GM12878 (cell line): ENCODE data around the gene MAMDC4. TPM values are rescaled to one million over a fixed set of nuclear protein-coding genes. Genes with fewer than 3 reads are reported as not detected.
A peak's percentile ranks its signal among the peaks of the same experiment; 100 is the strongest.

Experiments used
- ATAC-seq: fragments of 200-7000 bp; cut with Tn5 transposase; 3 replicates; pipeline ENCODE4 v1.9.1; 2020; ENCODE audit warnings: mild to moderate bottlenecking, moderate library complexity
- BruUV-seq: library from RNA; stranded (reverse); fragments of 400-500 nt; replicated peaks from 2 replicates; lab custom pipeline; 2021; lab: Mats Ljungman, UMichigan
- CTCF ChIA-PET: fragments of 300-600 bp; sonication (Branson Sonifier 250); formaldehyde crosslinking; extraction: SDS; loops from one replicate; lab custom pipeline; 2021; ENCODE audit warnings: inconsistent platforms; lab: Yijun Ruan, JAX
- POLR2A ChIA-PET: fragments of 350-600 bp; formaldehyde crosslinking; extraction: SDS; loops from one replicate; lab custom pipeline; 2021; ENCODE audit warnings: inconsistent platforms; lab: Charles Lee
- RAD21 ChIA-PET: fragments of 300-600 bp; sonication (Branson Sonifier 250); formaldehyde crosslinking; loops from one replicate; lab custom pipeline; 2023; ENCODE audit warnings: antibody characterized with exemption; ENCODE audit not compliant: unreplicated experiment; lab: Charles Lee
- SMC1A ChIA-PET: fragments of 300-600 bp; sonication (Branson Sonifier 250); formaldehyde crosslinking; loops from one replicate; lab custom pipeline; 2023; ENCODE audit not compliant: unreplicated experiment, uncharacterized antibody; lab: Charles Lee
- DNase-seq: peaks from one replicate; pipeline ENCODE4 v3.0.0-alpha.2; 2011; ENCODE audit warnings: low read depth, low spot score
- FAIRE-seq: peaks from 3 replicates; lab custom pipeline; 2011; peaks lifted over from hg19 to GRCh38; lab: Jason Lieb, UNC
- H2AFZ ChIP-seq: 2 replicates; pipeline ENCODE4 v1.6.0; 2011; ENCODE audit warnings: low read depth, low read length, control low read depth; ENCODE audit not compliant: control insufficient read depth
- H3K27ac ChIP-seq: 2 replicates; pipeline ENCODE4 v1.5.1; 2011; ENCODE audit warnings: control low read depth; ENCODE audit not compliant: control insufficient read depth, insufficient read depth
- H3K27me3 ChIP-seq, 2 experiments: replicated peaks in 1 of 2; 2 replicates each; pipeline versions ENCODE4 v1.6.0 to v1.6.1; 2011; ENCODE audit warnings: low read length in 1 of 2; ENCODE audit not compliant: control insufficient read depth in 2 of 2, insufficient read depth in 2 of 2
- H3K36me3 ChIP-seq, 2 experiments: 2 replicates each; pipeline ENCODE4 v1.5.1; 2011; ENCODE audit warnings: low read length in 1 of 2; ENCODE audit not compliant: control insufficient read depth in 2 of 2, insufficient read depth in 2 of 2
- H3K4me1 ChIP-seq: 2 replicates; pipeline ENCODE4 v1.6.1; 2011; ENCODE audit warnings: mild to moderate bottlenecking, low read length, moderate library complexity, mixed read lengths; ENCODE audit not compliant: control insufficient read depth, insufficient read depth
- H3K4me2 ChIP-seq: 2 replicates; pipeline ENCODE4 v1.6.0; 2011; ENCODE audit warnings: control low read depth; ENCODE audit not compliant: control insufficient read depth, insufficient read depth
- H3K4me3 ChIP-seq: fragments of 200-600 bp; sonication (generic); 2 replicates; pipeline ENCODE4 v1.5.1; 2016
- H3K79me2 ChIP-seq: 2 replicates; pipeline ENCODE4 v1.6.0; 2011; ENCODE audit warnings: low read length; ENCODE audit not compliant: control insufficient read depth, insufficient read depth
- H3K9ac ChIP-seq: 2 replicates; pipeline ENCODE4 v1.8.0; 2011; ENCODE audit warnings: low read length, control low read depth, mixed read lengths; ENCODE audit not compliant: control insufficient read depth, insufficient read depth
- H3K9me3 ChIP-seq: replicated peaks from 3 replicates; pipeline ENCODE4 v1.5.1; 2011; ENCODE audit warnings: mild to moderate bottlenecking, low read length; ENCODE audit not compliant: control insufficient read depth, insufficient read depth
- H4K20me1 ChIP-seq: 2 replicates; pipeline ENCODE4 v1.6.0; 2011; ENCODE audit not compliant: control insufficient read depth, insufficient read depth
- BCL11A ChIP-seq: IDR thresholded peaks from 2 replicates; pipeline ENCODE4 v1.6.1; 2011; ENCODE audit warnings: low read depth, low read length
- BCLAF1 ChIP-seq: fragments of 450-650 bp; IDR thresholded peaks from 2 replicates; pipeline ENCODE4 v1.6.1; 2017; ENCODE audit warnings: antibody characterized with exemption, mild to moderate bottlenecking, moderate library complexity
- CBFB ChIP-seq: IDR thresholded peaks from 2 replicates; pipeline ENCODE4 v1.6.1; 2016; ENCODE audit warnings: antibody characterized with exemption, low read depth
- FOS ChIP-seq: IDR thresholded peaks from 3 replicates; pipeline ENCODE4 v1.6.1; 2011; ENCODE audit warnings: borderline replicate concordance; ENCODE audit not compliant: insufficient read length; ENCODE audit errors: extremely low read depth
- FOXK2 ChIP-seq: fragments of 450-650 bp; IDR thresholded peaks from 2 replicates; pipeline ENCODE4 v1.6.1; 2017; ENCODE audit warnings: mild to moderate bottlenecking, moderate library complexity
- NR2F1 ChIP-seq: fragments of 450-650 bp; conservative IDR thresholded peaks from 2 replicates; pipeline ENCODE4 v1.6.1; 2017; ENCODE audit warnings: mild to moderate bottlenecking
- PML ChIP-seq: IDR thresholded peaks from 2 replicates; pipeline ENCODE4 v1.6.1; 2012; ENCODE audit warnings: low read length, inconsistent platforms
- POU2F2 ChIP-seq: IDR thresholded peaks from 3 replicates; pipeline ENCODE4 v1.6.1; 2011; ENCODE audit warnings: low read depth, mild to moderate bottlenecking, low read length, borderline replicate concordance
- SIX5 ChIP-seq: IDR thresholded peaks from 2 replicates; pipeline ENCODE4 v1.6.1; 2011; ENCODE audit warnings: mild to moderate bottlenecking, low read depth, low read length, moderate library complexity; ENCODE audit not compliant: severe bottlenecking
- SPI1 ChIP-seq: IDR thresholded peaks from 2 replicates; pipeline ENCODE4 v1.6.1; 2011; ENCODE audit warnings: low read depth, mild to moderate bottlenecking, low read length, moderate library complexity, borderline replicate concordance; ENCODE audit not compliant: insufficient read depth
- TAF1 ChIP-seq: IDR thresholded peaks from 2 replicates; pipeline ENCODE4 v1.6.1; 2011; ENCODE audit warnings: mild to moderate bottlenecking, low read depth, low read length, borderline replicate concordance
- TBL1XR1 ChIP-seq: IDR thresholded peaks from 2 replicates; pipeline ENCODE4 v1.6.1; 2012; ENCODE audit warnings: low read depth, low read length, improper control_type of control experiment
- TCF3 ChIP-seq: IDR thresholded peaks from 2 replicates; pipeline ENCODE4 v1.6.1; 2012; ENCODE audit warnings: low read depth, mild to moderate bottlenecking, low read length, borderline replicate concordance; ENCODE audit not compliant: insufficient read depth
- ZBTB4 ChIP-seq: fragments of 450-650 bp; formaldehyde crosslinking; IDR thresholded peaks from 2 replicates; pipeline ENCODE4 v1.4.0; 2022; ENCODE audit warnings: mild to moderate bottlenecking, moderate library complexity
- WGBS: methylation state at CpG from one replicate; pipeline ENCODE4 v1.1.6; 2016; ENCODE audit warnings: low lambda C conversion rate; ENCODE audit not compliant: insufficient replicate concordance, insufficient coverage; ENCODE audit errors: missing lambda C conversion rate; 5-methylcytosine and 5-hydroxymethylcytosine counted together
- in situ Hi-C: fragments of 300-500 bp; cut with MboI; formaldehyde crosslinking; loops from 9 replicates; pipeline ENCODE4 v1.14.3; 2018; ENCODE audit warnings: mixed read lengths
- intact Hi-C: fragments of 100-400 bp; cut with micrococcal nuclease; formaldehyde crosslinking; loops from one replicate; pipeline ENCODE4 v1.14.2; 2022; ENCODE audit not compliant: unreplicated experiment
- polyA plus RNA-seq, 11 experiments: library from polyadenylated mRNA; depleted of rRNA in 4 of 11; unstranded in 6 of 11; stranded (reverse) in 5 of 11; fragments of >200 nt; fragmentation: Nextera tagmentation in 4 of 11; fragmentation: Illumina TruSeq in 1 of 11; extraction: Ambion mirVana in 4 of 11; extraction: Trizol in 1 of 11; gene quantifications; 1 replicate in 1 of 11; 2 replicates in 10 of 11; pipeline versions ENCODE4 v1.2.1 to v1.2.3, GENCODE V29; 2011 to 2016; ENCODE audit warnings: inconsistent platforms in 2 of 11, missing spikeins in 2 of 11, low read depth in 1 of 11
- total RNA-seq, 4 experiments: library from RNA; depleted of rRNA in 3 of 4; stranded (reverse); fragments of >200 nt in 3 of 4; fragmentation: Illumina TruSeq in 1 of 4; extraction: Trizol in 1 of 4; gene quantifications; 2 replicates each; pipeline versions ENCODE4 v1.2.1 to v1.2.3, GENCODE V29; 2013 to 2021

Gene MAMDC4
- total and polyA plus RNA-seq, 10 of the 15 experiments (the other 5 are each of a cell fraction or from before 2014, with no cell fraction given): 0.22 to 5.7 (median 2.4) TPM; not detected in 1

GRCh38 chr9:136902259-136902821 is 50.2 kb downstream of the MAMDC4 start (continued):
- no peak for TF ChIP-seq BCLAF1
- no peak for TF ChIP-seq SPI1
- TF ChIP-seq CBFB: no peak; the same call in 1 of the 2 replicates
- no peak for TF ChIP-seq FOS
- no peak for TF ChIP-seq SIX5
- TF ChIP-seq BCL11A: 0 out of 2 replicates have a peak, but pooled peaks have one; percentile 53
- TF ChIP-seq NR2F1: peak; percentile 67
- TF ChIP-seq, all 136 proteins: peak for 40

- peaks cover 30 to 43% of the 10 kb centered on the region in 2 experiments for H3K36me3 ChIP-seq
- FAIRE-seq: no peak
- H3K4me1 ChIP-seq: peaks cover 51% of the 10 kb centered on the region
- ATAC-seq: no peak
- peaks cover 28% of the 10 kb centered on the region for H3K79me2 ChIP-seq
- H3K9ac ChIP-seq: peak overlapping the region; percentile 35; the same call in 1 of the 2 replicates
- no peak overlapping the region for H3K4me3 ChIP-seq
- ChIA-PET SMC1A (interaction anchor here (1.8 to 7.5 kb wide), 2 partner anchors 18 to 60 kb away, joined by 6 to 70 read pairs; partner anchors contain the start of gene TRAF2), POLR2A (interaction anchor here (0.6 to 3.4 kb wide), 9 partner anchors 12 to 202 kb away, joined by 3 to 41 read pairs (median 4); partner anchors contain the start of genes FBXW5, RABL6 and TRAF2), CTCF (interaction anchor here (0.8 to 3.1 kb wide), 9 partner anchors 16 to 132 kb away, joined by 3 to 21 read pairs (median 7); partner anchors contain the start of genes AJM1, C8G and TRAF2), RAD21 (interaction anchor here (1.3 to 2.4 kb wide), 4 partner anchors 17 to 137 kb away, joined by 3 to 30 read pairs (median 14); partner anchors contain the start of gene TRAF2)
- in situ Hi-C loops: no loop called here
- DNase-seq: no peak
- intact Hi-C loops: loop anchor here (2.0 kb wide), 1 partner anchor 16 kb away; the partner anchor contains the start of gene TRAF2
- H4K20me1 ChIP-seq: no peaks in the 10 kb centered on the region
- BruUV-seq: TSS peak; percentile 43
- WGBS: 84% methylated on average over 12 of the region's 12 CpGs
- H3K9me3 ChIP-seq: peaks cover 5% of the 10 kb centered on the region; the same call in 2 of the 3 replicates
- no peaks in the 10 kb centered on the region for H3K27me3 ChIP-seq
- no peak overlapping the region for H2AFZ ChIP-seq
- H3K27ac ChIP-seq: peak overlapping the region; percentile 99
- H3K4me2 ChIP-seq: no peak overlapping the region
- TF ChIP-seq TCF3 (no peak), PML (no peak), TBL1XR1 (no peak), POU2F2 (no peak), TAF1 (no peak), ZBTB4 (CRISPR knock-in tag) (no peak), FOXK2 (no peak)
These were observed 51.0 kb downstream of the MAMDC4 start for GRCh38 chr9:136903041-136903554.
